Stomach smooth muscle (tissue), 2 donors: ENCODE measurements around the gene SLC35G3.
"Not testable (repeated sequence)": the region's sequence is repeated elsewhere in the genome, so short reads cannot be mapped to it uniquely, and the experiment has no call there.

Experiments
- H3K27ac ChIP-seq: one replicate; pipeline ENCODE4 v1.7.0; 2013; ENCODE audit warnings: mild to moderate bottlenecking, low read length, inconsistent platforms
- H3K27me3 ChIP-seq, 2 donors: one replicate each; pipeline ENCODE4 v1.7.0; 2013; ENCODE audit warnings: low read length in 2 of 2; ENCODE audit not compliant: insufficient read depth in 2 of 2, control insufficient read depth in 1 of 2
- H3K36me3 ChIP-seq, 2 donors: one replicate each; pipeline ENCODE4 v1.7.0; 2013; ENCODE audit warnings: low read length in 2 of 2; ENCODE audit not compliant: control insufficient read depth in 2 of 2, insufficient read depth in 2 of 2
- H3K4me1 ChIP-seq: one replicate; pipeline ENCODE4 v1.7.0; 2013; ENCODE audit warnings: low read length; ENCODE audit not compliant: control insufficient read depth, insufficient read depth
- H3K4me3 ChIP-seq, 2 donors: one replicate each; pipeline ENCODE4 v1.7.0; 2013; ENCODE audit warnings: low read length in 2 of 2
- H3K9ac ChIP-seq, 2 donors: one replicate each; pipeline ENCODE4 v1.7.0; 2013; ENCODE audit warnings: low read length in 2 of 2, mild to moderate bottlenecking in 1 of 2
- H3K9me3 ChIP-seq, 2 donors: one replicate each; pipeline ENCODE4 v1.7.0; 2013; ENCODE audit warnings: low read length in 2 of 2; ENCODE audit not compliant: control insufficient read depth in 2 of 2
- donor health status: healthy.
- donor health status: Pancreatic carcinoma.

Gene SLC35G3

DNA sequence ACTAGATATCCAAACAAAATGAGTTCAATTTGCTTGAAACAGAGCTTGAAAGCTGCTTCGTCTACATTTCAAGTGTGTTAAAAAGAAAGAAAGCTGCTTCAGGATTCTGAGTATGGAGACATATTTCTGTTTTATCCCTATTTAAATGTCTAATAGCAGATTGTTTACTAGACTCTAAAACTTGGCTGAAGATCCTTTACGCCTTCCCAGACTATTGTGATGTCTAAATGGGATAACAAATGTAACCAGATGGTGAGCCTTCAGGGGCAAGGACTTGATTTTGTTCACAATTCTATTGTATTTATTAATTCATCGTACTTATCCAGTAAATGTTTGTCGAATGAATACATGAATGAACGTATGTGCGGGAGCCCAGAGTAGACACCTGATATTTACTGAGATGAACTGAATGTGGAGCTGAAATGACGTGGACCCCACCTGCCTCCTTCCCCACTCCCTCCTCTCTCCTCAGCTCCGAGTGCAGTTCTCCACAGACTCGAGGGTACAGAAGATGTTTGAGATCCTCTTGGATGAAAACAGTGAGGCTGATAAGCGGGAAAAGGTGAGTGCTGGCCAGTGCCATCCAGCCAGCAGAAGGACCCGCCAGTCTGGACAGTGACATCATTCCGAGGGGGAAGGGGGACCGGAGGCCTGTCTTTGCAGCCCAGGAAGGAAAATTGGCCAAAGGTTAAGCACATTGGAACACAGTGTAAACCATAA lies 41.6 kb downstream of the SLC35G3 start:
- Histone ChIP-seq H3K27ac (no peak overlapping the region), H3K9ac (no peak overlapping the region), H3K4me1 (peaks cover 2% of the 10 kb centered on the region), H3K9me3 (no peaks in the 10 kb centered on the region), H3K27me3 (peaks cover 0 to 2% of the 10 kb centered on the region in 2 donors), H3K4me3 (no peak overlapping the region), H3K36me3 (no peaks in the 10 kb centered on the region)

- H3K36me3 ChIP-seq, H3K9ac ChIP-seq, H3K4me3 ChIP-seq, H3K4me1 ChIP-seq, H3K27ac ChIP-seq, H3K9me3 ChIP-seq, H3K27me3 ChIP-seq: not testable (repeated sequence)
These were observed 43.1 kb downstream of the SLC35G3 start for GRCh38 chr17:35151080-35151479.

- Histone ChIP-seq H3K4me3 (no peak overlapping the region), H3K27ac (no peak overlapping the region), H3K9ac (no peak overlapping the region), H3K36me3 (no peaks in the 10 kb centered on the region), H3K27me3 (peaks cover 0 to 2% of the 10 kb centered on the region in 2 donors), H3K4me1 (peaks cover 6% of the 10 kb centered on the region), H3K9me3 (no peaks in the 10 kb centered on the region)
These were observed 44.3 kb downstream of the SLC35G3 start for GRCh38 chr17:35149941-35150340.

GRCh38 chr17:35148144-35148543 lies 46.0 kb downstream of the SLC35G3 start:
- Histone ChIP-seq H3K27me3 (peaks cover 0 to 2% of the 10 kb centered on the region in 2 donors), H3K27ac (no peak overlapping the region), H3K4me3 (no peak overlapping the region), H3K9ac (no peak overlapping the region), H3K4me1 (peaks cover 6% of the 10 kb centered on the region), H3K9me3 (no peaks in the 10 kb centered on the region), H3K36me3 (no peaks in the 10 kb centered on the region)

GRCh38 chr17:35147375-35147905 lies 46.8 kb downstream of the SLC35G3 start, which contains the start of gene UNC45B:
UNC45B (plus strand) TSS chr17:35147817; CDS start chr17:35148264, 447 bp downstream.
- H3K4me1 ChIP-seq = peaks cover 6% of the 10 kb centered on the region
- no peaks in the 10 kb centered on the region for H3K27me3 ChIP-seq
- H3K9ac ChIP-seq = no peak within 1 kb of the TSS
- no peaks in the 10 kb centered on the region for H3K36me3 ChIP-seq
- peak within 1 kb of the TSS; percentile 11 for H3K27ac ChIP-seq
- no peak within 1 kb of the TSS for H3K4me3 ChIP-seq
- no peaks in the 10 kb centered on the region for H3K9me3 ChIP-seq

GRCh38 chr17:35146214-35146833 lies 47.9 kb downstream of the SLC35G3 start:
- Histone ChIP-seq H3K9me3 (no peaks in the 10 kb centered on the region), H3K27me3 (no peaks in the 10 kb centered on the region), H3K27ac (no peak overlapping the region), H3K36me3 (no peaks in the 10 kb centered on the region), H3K4me1 (peaks cover 10% of the 10 kb centered on the region), H3K9ac (no peak overlapping the region), H3K4me3 (no peak overlapping the region)

DNA sequence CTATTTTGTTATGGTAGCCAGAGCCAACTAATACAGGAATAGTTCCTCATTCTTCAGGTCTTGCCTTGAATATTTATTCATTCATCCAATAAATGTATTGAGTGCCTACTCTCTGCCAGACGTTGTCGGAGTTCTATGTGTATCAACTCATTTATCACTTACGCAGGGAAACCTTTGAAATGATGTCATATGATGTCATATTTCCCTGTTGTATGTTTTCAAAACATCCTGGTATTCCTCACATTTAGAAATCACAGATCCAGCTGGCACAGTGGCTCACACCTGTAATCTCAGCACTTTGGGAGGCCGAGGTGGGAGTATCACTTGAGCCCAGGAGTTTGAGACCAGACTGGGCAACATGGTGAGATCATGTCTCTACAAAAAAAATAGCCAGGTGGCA lies 49.4 kb downstream of the SLC35G3 start:
- Histone ChIP-seq H3K4me3 (no peak overlapping the region), H3K4me1 (peaks cover 14% of the 10 kb centered on the region), H3K27me3 (no peaks in the 10 kb centered on the region), H3K9me3 (no peaks in the 10 kb centered on the region), H3K9ac (no peak overlapping the region), H3K36me3 (peaks cover 0 to under 1% of the 10 kb centered on the region in 2 donors), H3K27ac (no peak overlapping the region)
